Hepatocyte (in vitro differentiated cells): ENCODE results near the gene LEMD2. TPM values are rescaled to one million over a fixed set of nuclear protein-coding genes. Genes with fewer than 3 reads are reported as not detected.

Source experiments
- DNase-seq: peaks from one replicate; pipeline ENCODE4 v3.0.0-alpha.2; 2016; ENCODE audit warnings: low spot score
- H2AFZ ChIP-seq: fragments of 200-600 bp; sonication (generic); 2 replicates; pipeline ENCODE4 v1.6.0; 2016; ENCODE audit warnings: antibody characterized with exemption, mild to moderate bottlenecking
- H3K27ac ChIP-seq: fragments of 200-600 bp; sonication (generic); 2 replicates; pipeline ENCODE4 v1.5.1; 2016; ENCODE audit warnings: mild to moderate bottlenecking
- H3K27me3 ChIP-seq: fragments of 200-600 bp; sonication (generic); 2 replicates; pipeline ENCODE4 v1.6.1; 2016
- H3K36me3 ChIP-seq: fragments of 200-600 bp; sonication (generic); replicated peaks from 2 replicates; pipeline ENCODE4 v1.5.1; 2016; ENCODE audit warnings: low read depth; ENCODE audit not compliant: insufficient read depth
- H3K4me1 ChIP-seq: fragments of 200-600 bp; sonication (generic); 2 replicates; pipeline ENCODE4 v1.5.1; 2016; ENCODE audit warnings: mild to moderate bottlenecking, moderate library complexity; ENCODE audit not compliant: insufficient read depth
- H3K4me2 ChIP-seq: fragments of 200-600 bp; sonication (generic); 2 replicates; pipeline ENCODE4 v1.6.0; 2016
- H3K4me3 ChIP-seq: fragments of 200-600 bp; sonication (generic); 2 replicates; pipeline ENCODE4 v1.5.1; 2016; ENCODE audit warnings: mild to moderate bottlenecking
- H3K79me2 ChIP-seq: fragments of 200-600 bp; sonication (generic); 2 replicates; pipeline ENCODE4 v1.6.0; 2017; ENCODE audit warnings: mild to moderate bottlenecking
- H3K9me2 ChIP-seq: fragments of 200-600 bp; sonication (generic); replicated peaks from 2 replicates; pipeline ENCODE4 v1.6.0; 2017; ENCODE audit warnings: mild to moderate bottlenecking; ENCODE audit not compliant: insufficient read depth
- H3K9me3 ChIP-seq: fragments of 200-600 bp; sonication (generic); 2 replicates; pipeline ENCODE4 v1.5.1; 2016; ENCODE audit warnings: low read depth, mild to moderate bottlenecking
- H4K20me1 ChIP-seq: fragments of 200-600 bp; sonication (generic); 2 replicates; pipeline ENCODE4 v1.6.0; 2016; ENCODE audit warnings: mild to moderate bottlenecking; ENCODE audit not compliant: insufficient read depth, poor library complexity, severe bottlenecking
- CTCF ChIP-seq: fragments of 200-600 bp; sonication (generic); IDR thresholded peaks from 2 replicates; pipeline ENCODE4 v1.5.1; 2016; ENCODE audit warnings: antibody characterized with exemption, mild to moderate bottlenecking; ENCODE audit not compliant: poor library complexity
- EZH2 ChIP-seq: fragments of 200-600 bp; sonication (generic); IDR thresholded peaks from 2 replicates; pipeline ENCODE4 v1.6.1; 2016; ENCODE audit warnings: antibody characterized with exemption, mild to moderate bottlenecking, borderline replicate concordance
- EZH2phosphoT487 ChIP-seq: fragments of 200-600 bp; sonication (generic); IDR thresholded peaks from one replicate; pipeline ENCODE4 v1.6.1; 2018; ENCODE audit warnings: antibody characterized with exemption, mild to moderate bottlenecking, low read depth, moderate library complexity; ENCODE audit not compliant: unreplicated experiment, severe bottlenecking
- WGBS: methylation state at CpG from one replicate; pipeline ENCODE4 v1.1.6; 2016; ENCODE audit warnings: low lambda C conversion rate; ENCODE audit errors: missing lambda C conversion rate; 5-methylcytosine and 5-hydroxymethylcytosine counted together
- polyA plus RNA-seq: library from polyadenylated mRNA; unstranded; fragments of >200 nt; fragmentation: Nextera tagmentation; extraction: Ambion mirVana; gene quantifications from 2 replicates; pipeline ENCODE4 v1.2.1, GENCODE V29; 2016
- total RNA-seq: library from RNA; depleted of rRNA; stranded (reverse); fragments of >200 nt; gene quantifications from 2 replicates; pipeline ENCODE4 v1.2.3, GENCODE V29; 2014

The LEMD2 gene
- total and polyA plus RNA-seq, 2 experiments from 2014 or later, result 38.1 to 66.3 TPM

DNA sequence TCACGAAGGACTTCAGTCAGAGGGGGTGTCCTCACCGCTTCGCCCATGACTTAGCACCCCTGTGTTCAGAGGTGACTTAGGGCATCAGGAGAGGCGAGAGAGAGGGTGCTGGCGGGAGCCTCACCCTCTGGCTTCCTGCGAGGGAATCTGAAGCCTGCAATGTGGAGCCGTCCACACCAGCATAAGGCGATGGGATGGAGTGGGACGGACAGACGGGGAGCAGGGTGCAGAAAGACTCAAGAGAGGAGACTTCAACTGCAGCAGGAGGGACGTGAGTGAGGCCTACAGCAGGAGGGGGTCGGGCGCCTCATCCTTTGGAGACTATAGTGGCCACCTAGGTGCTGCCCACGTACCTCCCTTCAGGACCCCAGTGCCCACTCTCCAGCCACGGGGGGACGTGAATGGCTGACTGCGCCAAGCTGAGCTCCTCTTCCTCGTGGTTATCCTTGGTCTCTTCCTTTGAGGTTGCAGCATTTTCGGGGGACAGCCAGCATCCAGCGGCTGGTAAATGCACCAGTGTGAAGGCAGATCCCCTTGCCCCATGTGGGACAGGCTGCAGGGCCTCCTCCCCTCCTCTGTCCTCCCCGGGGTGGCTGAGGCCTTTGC is 41.8 kb upstream of the LEMD2 start:
- Histone ChIP-seq H3K79me2 (no peaks in the 10 kb centered on the region), H3K27me3 (no peaks in the 10 kb centered on the region), H3K4me3 (no peak overlapping the region), H3K27ac (no peak overlapping the region), H3K36me3 (no peaks in the 10 kb centered on the region), H3K9me2 (no peaks in the 10 kb centered on the region), H3K9me3 (no peaks in the 10 kb centered on the region), H4K20me1 (no peaks in the 10 kb centered on the region), H3K4me2 (no peak overlapping the region), H3K4me1 (peaks cover 23% of the 10 kb centered on the region), H2AFZ (no peak overlapping the region)
- 81% methylated on average over 21 of the region's 21 CpGs for WGBS
- TF ChIP-seq EZH2phosphoT487, result no peak
- no peak for TF ChIP-seq CTCF
- no peak for TF ChIP-seq EZH2
- DNase-seq, result no peak

DNA sequence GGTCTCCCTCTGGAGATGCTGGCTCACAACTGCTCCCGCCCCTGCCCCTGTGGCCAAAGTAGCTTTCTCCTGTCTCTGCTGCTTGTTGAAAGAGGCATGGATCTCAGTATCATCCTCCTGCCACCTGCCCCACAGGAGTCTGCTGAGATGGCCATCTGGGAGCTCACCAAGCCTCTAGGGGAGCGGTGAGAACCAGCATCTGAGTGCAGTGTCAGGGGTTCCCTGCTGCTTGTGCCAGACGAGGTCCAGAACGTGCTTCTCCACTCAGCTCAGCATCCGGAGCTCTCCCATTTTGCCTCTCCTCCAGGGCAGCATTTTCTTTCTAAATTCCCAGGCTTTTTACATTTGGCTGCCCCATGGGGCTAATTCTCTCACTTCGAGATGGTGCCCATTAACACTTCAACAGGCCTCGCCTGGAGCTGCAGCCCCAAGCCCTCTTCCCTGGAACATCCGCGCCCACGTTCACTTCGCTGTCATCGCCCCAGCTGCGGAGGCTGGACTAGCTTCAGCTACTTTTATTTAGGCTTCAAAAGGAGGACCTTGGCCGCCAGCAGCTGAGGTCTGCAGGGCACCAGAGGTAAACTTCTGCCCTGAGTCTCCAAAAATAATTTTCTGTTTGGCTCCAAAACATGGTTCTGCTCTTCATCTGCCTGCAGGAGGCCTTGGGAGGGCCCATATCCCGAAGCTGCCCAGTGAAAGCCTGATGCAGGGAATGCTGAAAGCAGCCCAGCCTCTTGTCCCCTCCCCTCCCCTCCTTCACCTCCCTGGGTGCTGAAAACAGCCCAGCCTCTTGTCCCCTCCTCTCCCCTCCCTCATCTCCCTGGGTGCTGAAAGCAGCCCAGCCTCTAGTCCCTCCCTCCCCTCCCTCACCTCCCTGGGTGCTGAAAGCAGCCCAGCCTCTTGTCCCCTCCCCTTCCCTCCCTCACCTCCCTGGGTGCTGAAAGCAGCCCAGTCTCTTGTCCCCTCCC is 40.1 kb upstream of the LEMD2 start:
- peaks cover 23% of the 10 kb centered on the region for H3K4me1 ChIP-seq
- no peak for TF ChIP-seq EZH2
- TF ChIP-seq CTCF, result no peak
- no peak for TF ChIP-seq EZH2phosphoT487
- H3K4me2 ChIP-seq, result no peak overlapping the region
- no peak overlapping the region for H3K4me3 ChIP-seq
- no peaks in the 10 kb centered on the region for H3K79me2 ChIP-seq
- no peaks in the 10 kb centered on the region for H4K20me1 ChIP-seq
- H3K9me2 ChIP-seq, result no peaks in the 10 kb centered on the region
- no peaks in the 10 kb centered on the region for H3K36me3 ChIP-seq
- no peaks in the 10 kb centered on the region for H3K9me3 ChIP-seq
- H3K27me3 ChIP-seq, result no peaks in the 10 kb centered on the region
- no peak for DNase-seq
- peak overlapping the region; percentile 46 for H3K27ac ChIP-seq
- 43% methylated on average over 15 of the region's 15 CpGs for WGBS
- H2AFZ ChIP-seq, result no peak overlapping the region

DNA sequence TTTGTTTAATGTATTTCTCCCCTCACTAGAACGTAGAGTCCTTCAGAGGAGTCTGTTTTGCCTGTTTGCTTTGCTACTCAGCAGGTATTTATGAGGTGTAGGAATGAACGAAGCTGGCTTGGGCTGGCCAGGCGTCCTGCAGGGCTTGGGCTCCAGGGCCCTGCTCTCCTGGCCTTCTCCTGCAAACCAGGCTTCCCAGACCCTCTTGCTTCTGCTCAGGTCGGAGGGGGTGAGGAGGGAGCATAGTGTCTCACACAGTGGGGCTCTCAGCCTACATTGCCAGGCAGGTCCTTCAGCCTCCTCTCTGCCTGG is 39.5 kb upstream of the LEMD2 start:
- Histone ChIP-seq H2AFZ (no peak overlapping the region), H3K4me3 (no peak overlapping the region), H3K9me3 (no peaks in the 10 kb centered on the region), H3K27me3 (no peaks in the 10 kb centered on the region), H3K27ac (peak overlapping the region; percentile 46), H4K20me1 (no peaks in the 10 kb centered on the region), H3K79me2 (no peaks in the 10 kb centered on the region), H3K4me1 (peaks cover 23% of the 10 kb centered on the region), H3K9me2 (no peaks in the 10 kb centered on the region), H3K36me3 (no peaks in the 10 kb centered on the region), H3K4me2 (no peak overlapping the region)
- peak; percentile 47 for DNase-seq
- 23% methylated on average over 4 of the region's 4 CpGs for WGBS
- TF ChIP-seq CTCF (no peak), EZH2phosphoT487 (no peak)
